GM23338 (cell line): ENCODE data around the gene FILIP1L. TPM values are rescaled to one million over a fixed set of nuclear protein-coding genes. Genes with fewer than 3 reads are reported as not detected.

Experiments
- ATAC-seq: fragments of 200-7000 bp; cut with Tn5 transposase; 3 replicates; pipeline ENCODE4 v1.9.1; 2020
- DNase-seq: peaks from one replicate; pipeline ENCODE4 v3.0.0-alpha.2; 2015; ENCODE audit warnings: low spot score
- H2AFZ ChIP-seq: fragments of 200-600 bp; sonication (generic); 2 replicates; pipeline ENCODE4 v1.8.0; 2016; ENCODE audit warnings: antibody characterized with exemption, mild to moderate bottlenecking, moderate library complexity
- H3F3A ChIP-seq: fragments of 200-600 bp; sonication (generic); replicated peaks from 2 replicates; pipeline ENCODE4 v1.8.0; 2017; ENCODE audit warnings: antibody characterized with exemption, mixed run types, low read depth
- H3K27ac ChIP-seq: fragments of 200-600 bp; sonication (generic); 2 replicates; pipeline ENCODE4 v1.6.1; 2016; ENCODE audit warnings: low read depth
- H3K27me3 ChIP-seq: fragments of 200-600 bp; sonication (generic); 2 replicates; pipeline ENCODE4 v1.8.0; 2016; ENCODE audit warnings: mild to moderate bottlenecking, mixed run types, moderate library complexity; ENCODE audit not compliant: insufficient read depth
- H3K36me3 ChIP-seq: fragments of 200-600 bp; sonication (generic); 2 replicates; pipeline ENCODE4 v1.8.0; 2016; ENCODE audit warnings: mild to moderate bottlenecking; ENCODE audit not compliant: insufficient read depth
- H3K4me1 ChIP-seq: fragments of 200-600 bp; sonication (generic); 2 replicates; pipeline ENCODE4 v1.8.0; 2016; ENCODE audit warnings: mild to moderate bottlenecking, moderate library complexity; ENCODE audit not compliant: insufficient read depth
- H3K4me2 ChIP-seq: fragments of 200-600 bp; sonication (generic); 2 replicates; pipeline ENCODE4 v1.7.1; 2017; ENCODE audit warnings: mixed run types
- H3K4me3 ChIP-seq: fragments of 200-600 bp; sonication (generic); 2 replicates; pipeline ENCODE4 v1.6.1; 2016; ENCODE audit warnings: mixed run types
- H3K79me2 ChIP-seq: fragments of 200-600 bp; sonication (generic); replicated peaks from 2 replicates; pipeline ENCODE4 v1.8.0; 2017; ENCODE audit warnings: mild to moderate bottlenecking; ENCODE audit not compliant: insufficient read depth
- H3K9me2 ChIP-seq: fragments of 200-600 bp; sonication (generic); 2 replicates; pipeline ENCODE4 v1.8.0; 2017; ENCODE audit not compliant: insufficient read depth
- H4K20me1 ChIP-seq: fragments of 200-600 bp; sonication (generic); replicated peaks from 2 replicates; pipeline ENCODE4 v1.8.0; 2017; ENCODE audit warnings: mild to moderate bottlenecking; ENCODE audit not compliant: insufficient read depth
- H3K27ac Mint-ChIP-seq: 2 replicates; pipeline ENCODE4 v1.8.0; 2020; ENCODE audit warnings: inconsistent platforms, mild to moderate bottlenecking, moderate library complexity, mixed read lengths
- H3K27me3 Mint-ChIP-seq: 3 replicates; pipeline ENCODE4 v1.8.0; 2022; ENCODE audit warnings: low read depth, mild to moderate bottlenecking, moderate library complexity, mixed read lengths, inconsistent platforms; ENCODE audit not compliant: insufficient read depth, poor library complexity
- H3K36me3 Mint-ChIP-seq: 3 replicates; pipeline ENCODE4 v1.8.0; 2021; ENCODE audit warnings: low read depth, mild to moderate bottlenecking, inconsistent platforms, moderate library complexity, mixed read lengths
- H3K4me1 Mint-ChIP-seq: 3 replicates; pipeline ENCODE4 v1.8.0; 2020; ENCODE audit warnings: mild to moderate bottlenecking, inconsistent platforms, mixed read lengths
- H3K4me3 Mint-ChIP-seq: 3 replicates; pipeline ENCODE4 v1.8.0; 2021; ENCODE audit warnings: moderate library complexity, mild to moderate bottlenecking, inconsistent platforms, mixed read lengths
- H3K9me3 Mint-ChIP-seq: 3 replicates; pipeline ENCODE4 v1.8.0; 2020; ENCODE audit warnings: moderate library complexity, mild to moderate bottlenecking, inconsistent platforms, mixed read lengths
- CREB1 ChIP-seq: fragments of 250-450 bp; sonication (Bioruptor Pico); IDR thresholded peaks from 2 replicates; pipeline ENCODE4 v1.5.0; 2020; ENCODE audit warnings: low read depth, mild to moderate bottlenecking, moderate library complexity
- CTCF ChIP-seq, 2 experiments: fragments of 200-600 bp in 1 of 2; sonication (generic) in 1 of 2; conservative IDR thresholded peaks; 2 replicates each; pipeline versions ENCODE4 v1.5.1 to v1.6.1; 2016 to 2017; ENCODE audit warnings: antibody characterized with exemption in 2 of 2, low read depth in 2 of 2, mild to moderate bottlenecking in 2 of 2, moderate library complexity in 1 of 2
- ETS1 ChIP-seq: IDR thresholded peaks from 2 replicates; pipeline ENCODE4 v1.6.1; 2016; ENCODE audit warnings: antibody characterized with exemption
- EZH2 ChIP-seq: fragments of 200-600 bp; sonication (generic); IDR thresholded peaks from one replicate; pipeline ENCODE4 v1.8.0; 2017; ENCODE audit warnings: antibody characterized with exemption, mild to moderate bottlenecking, low read depth; ENCODE audit not compliant: unreplicated experiment
- EZH2phosphoT487 ChIP-seq: fragments of 200-600 bp; sonication (generic); IDR thresholded peaks from one replicate; pipeline ENCODE4 v1.8.1; 2018; ENCODE audit warnings: antibody characterized with exemption; ENCODE audit not compliant: unreplicated experiment
- JUNB ChIP-seq: IDR thresholded peaks from one replicate; pipeline ENCODE4 v1.6.1; 2016; ENCODE audit warnings: antibody characterized with exemption; ENCODE audit not compliant: unreplicated experiment
- NANOG ChIP-seq: IDR thresholded peaks from 2 replicates; pipeline ENCODE4 v1.6.1; 2016; ENCODE audit warnings: antibody characterized with exemption, borderline replicate concordance
- POLR2AphosphoS5 ChIP-seq: IDR thresholded peaks from 2 replicates; pipeline ENCODE4 v1.6.1; 2016; ENCODE audit warnings: antibody characterized with exemption, low read depth
- STAT1 ChIP-seq: IDR thresholded peaks from one replicate; pipeline ENCODE4 v1.6.1; 2016; ENCODE audit warnings: antibody characterized with exemption; ENCODE audit not compliant: unreplicated experiment
- ZNF114 ChIP-seq: fragments of 250-450 bp; sonication (Bioruptor Pico); IDR thresholded peaks from 2 replicates; pipeline ENCODE4 v1.5.0; 2020; ENCODE audit warnings: mild to moderate bottlenecking, moderate library complexity
- ZNF331 ChIP-seq: fragments of 250-450 bp; sonication (Bioruptor Pico); IDR thresholded peaks from 2 replicates; pipeline ENCODE4 v1.5.0; 2020; ENCODE audit warnings: low read depth, mild to moderate bottlenecking, moderate library complexity
- polyA plus RNA-seq: library from polyadenylated mRNA; unstranded; fragments of >200 nt; fragmentation: Nextera tagmentation; extraction: Ambion mirVana; gene quantifications from 2 replicates; pipeline ENCODE4 v1.2.1, GENCODE V29; 2016
- total RNA-seq: library from RNA; depleted of rRNA; stranded (reverse); fragments of >200 nt; shearing (Covaris generic); gene quantifications from 2 replicates; pipeline ENCODE4 v1.2.3, GENCODE V29; 2014
- TF ChIP-seq, protein P1 (sequence below): fragments of 250-450 bp; sonication (Bioruptor Pico); IDR thresholded peaks from 2 replicates; pipeline ENCODE4 v1.5.0; 2020; ENCODE audit warnings: mild to moderate bottlenecking, moderate library complexity

The FILIP1L gene
- total and polyA plus RNA-seq, 2 experiments from 2014 or later = 1.6 TPM; not detected in 1

DNA sequence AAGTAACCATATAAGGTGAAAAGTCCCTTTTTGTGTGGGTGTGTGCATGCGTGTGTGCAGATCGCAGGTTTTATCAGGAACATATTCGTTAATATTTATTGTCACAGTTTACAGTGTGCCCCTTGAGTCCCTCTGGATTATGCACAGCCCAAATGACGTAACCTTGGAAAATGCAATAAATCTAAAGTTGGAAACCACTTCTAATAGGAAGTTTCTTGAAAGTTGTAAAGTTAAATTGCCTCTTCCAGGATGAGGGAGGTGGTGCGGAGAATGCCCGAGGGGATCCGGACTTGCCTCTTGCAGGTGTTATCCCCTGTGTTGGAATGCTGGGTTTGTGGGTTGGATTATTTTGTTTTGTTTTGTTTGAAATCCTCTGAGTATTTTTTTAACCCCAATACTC, 153.4 kb downstream of the FILIP1L start:
- TF ChIP-seq POLR2AphosphoS5 = no peak
- no peak overlapping the region for H3K4me3 ChIP-seq
- H3K9me2 ChIP-seq = no peaks in the 10 kb centered on the region
- no peaks in the 10 kb centered on the region for H3K36me3 ChIP-seq
- Mint-ChIP-seq H3K9me3 (no peaks in the 10 kb centered on the region), H3K36me3 (no peaks in the 10 kb centered on the region), H3K27me3 (peaks cover 2% of the 10 kb centered on the region), H3K4me1 (no peaks in the 10 kb centered on the region), H3K4me3 (no peak overlapping the region), H3K27ac (no peak overlapping the region)
- no peak overlapping the region for H2AFZ ChIP-seq
- no peaks in the 10 kb centered on the region for H3K27me3 ChIP-seq
- H4K20me1 ChIP-seq = no peaks in the 10 kb centered on the region
- no peak overlapping the region for H3K27ac ChIP-seq
- ATAC-seq (no peak), DNase-seq (no peak)
- H3K79me2 ChIP-seq = no peaks in the 10 kb centered on the region
- no peaks in the 10 kb centered on the region for H3K4me1 ChIP-seq
- H3K4me2 ChIP-seq = no peak overlapping the region
- H3F3A ChIP-seq = no peaks in the 10 kb centered on the region

GRCh38 chr3:99960123-99960878, 154.0 kb downstream of the FILIP1L start:
- no peaks in the 10 kb centered on the region for H3K36me3 Mint-ChIP-seq
- H3K4me3 Mint-ChIP-seq = no peak overlapping the region
- H3K4me1 Mint-ChIP-seq = no peaks in the 10 kb centered on the region
- TF ChIP-seq, protein P1, sequence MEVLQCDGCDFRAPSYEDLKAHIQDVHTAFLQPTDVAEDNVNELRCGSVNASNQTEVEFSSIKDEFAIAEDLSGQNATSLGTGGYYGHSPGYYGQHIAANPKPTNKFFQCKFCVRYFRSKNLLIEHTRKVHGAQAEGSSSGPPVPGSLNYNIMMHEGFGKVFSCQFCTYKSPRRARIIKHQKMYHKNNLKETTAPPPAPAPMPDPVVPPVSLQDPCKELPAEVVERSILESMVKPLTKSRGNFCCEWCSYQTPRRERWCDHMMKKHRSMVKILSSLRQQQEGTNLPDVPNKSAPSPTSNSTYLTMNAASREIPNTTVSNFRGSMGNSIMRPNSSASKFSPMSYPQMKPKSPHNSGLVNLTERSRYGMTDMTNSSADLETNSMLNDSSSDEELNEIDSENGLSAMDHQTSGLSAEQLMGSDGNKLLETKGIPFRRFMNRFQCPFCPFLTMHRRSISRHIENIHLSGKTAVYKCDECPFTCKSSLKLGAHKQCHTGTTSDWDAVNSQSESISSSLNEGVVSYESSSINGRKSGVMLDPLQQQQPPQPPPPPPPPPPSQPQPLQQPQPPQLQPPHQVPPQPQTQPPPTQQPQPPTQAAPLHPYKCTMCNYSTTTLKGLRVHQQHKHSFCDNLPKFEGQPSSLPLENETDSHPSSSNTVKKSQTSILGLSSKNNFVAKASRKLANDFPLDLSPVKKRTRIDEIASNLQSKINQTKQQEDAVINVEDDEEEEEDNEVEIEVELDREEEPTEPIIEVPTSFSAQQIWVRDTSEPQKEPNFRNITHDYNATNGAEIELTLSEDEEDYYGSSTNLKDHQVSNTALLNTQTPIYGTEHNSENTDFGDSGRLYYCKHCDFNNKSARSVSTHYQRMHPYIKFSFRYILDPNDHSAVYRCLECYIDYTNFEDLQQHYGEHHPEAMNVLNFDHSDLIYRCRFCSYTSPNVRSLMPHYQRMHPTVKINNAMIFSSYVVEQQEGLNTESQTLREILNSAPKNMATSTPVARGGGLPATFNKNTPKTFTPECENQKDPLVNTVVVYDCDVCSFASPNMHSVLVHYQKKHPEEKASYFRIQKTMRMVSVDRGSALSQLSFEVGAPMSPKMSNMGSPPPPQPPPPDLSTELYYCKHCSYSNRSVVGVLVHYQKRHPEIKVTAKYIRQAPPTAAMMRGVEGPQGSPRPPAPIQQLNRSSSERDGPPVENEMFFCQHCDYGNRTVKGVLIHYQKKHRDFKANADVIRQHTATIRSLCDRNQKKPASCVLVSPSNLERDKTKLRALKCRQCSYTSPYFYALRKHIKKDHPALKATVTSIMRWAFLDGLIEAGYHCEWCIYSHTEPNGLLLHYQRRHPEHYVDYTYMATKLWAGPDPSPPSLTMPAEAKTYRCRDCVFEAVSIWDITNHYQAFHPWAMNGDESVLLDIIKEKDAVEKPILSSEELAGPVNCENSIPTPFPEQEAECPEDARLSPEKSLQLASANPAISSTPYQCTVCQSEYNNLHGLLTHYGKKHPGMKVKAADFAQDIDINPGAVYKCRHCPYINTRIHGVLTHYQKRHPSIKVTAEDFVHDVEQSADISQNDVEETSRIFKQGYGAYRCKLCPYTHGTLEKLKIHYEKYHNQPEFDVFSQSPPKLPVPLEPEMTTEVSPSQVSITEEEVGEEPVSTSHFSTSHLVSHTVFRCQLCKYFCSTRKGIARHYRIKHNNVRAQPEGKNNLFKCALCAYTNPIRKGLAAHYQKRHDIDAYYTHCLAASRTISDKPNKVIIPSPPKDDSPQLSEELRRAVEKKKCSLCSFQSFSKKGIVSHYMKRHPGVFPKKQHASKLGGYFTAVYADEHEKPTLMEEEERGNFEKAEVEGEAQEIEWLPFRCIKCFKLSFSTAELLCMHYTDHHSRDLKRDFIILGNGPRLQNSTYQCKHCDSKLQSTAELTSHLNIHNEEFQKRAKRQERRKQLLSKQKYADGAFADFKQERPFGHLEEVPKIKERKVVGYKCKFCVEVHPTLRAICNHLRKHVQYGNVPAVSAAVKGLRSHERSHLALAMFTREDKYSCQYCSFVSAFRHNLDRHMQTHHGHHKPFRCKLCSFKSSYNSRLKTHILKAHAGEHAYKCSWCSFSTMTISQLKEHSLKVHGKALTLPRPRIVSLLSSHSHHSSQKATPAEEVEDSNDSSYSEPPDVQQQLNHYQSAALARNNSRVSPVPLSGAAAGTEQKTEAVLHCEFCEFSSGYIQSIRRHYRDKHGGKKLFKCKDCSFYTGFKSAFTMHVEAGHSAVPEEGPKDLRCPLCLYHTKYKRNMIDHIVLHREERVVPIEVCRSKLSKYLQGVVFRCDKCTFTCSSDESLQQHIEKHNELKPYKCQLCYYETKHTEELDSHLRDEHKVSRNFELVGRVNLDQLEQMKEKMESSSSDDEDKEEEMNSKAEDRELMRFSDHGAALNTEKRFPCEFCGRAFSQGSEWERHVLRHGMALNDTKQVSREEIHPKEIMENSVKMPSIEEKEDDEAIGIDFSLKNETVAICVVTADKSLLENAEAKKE (CRISPR knock-in tag) = no peak
- no peak for TF ChIP-seq CREB1 (CRISPR knock-in tag)
- no peak for TF ChIP-seq ZNF114 (CRISPR knock-in tag)
- no peak for TF ChIP-seq JUNB
- no peak for TF ChIP-seq EZH2phosphoT487
- no peak for TF ChIP-seq CTCF (conservative IDR thresholded peaks at IDR 0.05; ENCODE audit: low read depth in 2 of 2)
- TF ChIP-seq ZNF331 (CRISPR knock-in tag) = no peak
- no peak for TF ChIP-seq POLR2AphosphoS5
- no peak for TF ChIP-seq EZH2
- TF ChIP-seq STAT1 = no peak
- TF ChIP-seq NANOG = no peak
- no peak for TF ChIP-seq ETS1

More at GRCh38 chr3:99960123-99960878, 154.0 kb downstream of the FILIP1L start:
- H3K4me1 ChIP-seq = no peaks in the 10 kb centered on the region
- no peaks in the 10 kb centered on the region for H4K20me1 ChIP-seq
- no peak overlapping the region for H2AFZ ChIP-seq
- H3K4me2 ChIP-seq = no peak overlapping the region
- no peaks in the 10 kb centered on the region for H3F3A ChIP-seq
- H3K27ac ChIP-seq = no peak overlapping the region
- no peak for ATAC-seq
- Mint-ChIP-seq H3K27me3 (no peaks in the 10 kb centered on the region), H3K9me3 (no peaks in the 10 kb centered on the region), H3K27ac (no peak overlapping the region)
- no peaks in the 10 kb centered on the region for H3K27me3 ChIP-seq
- H3K36me3 ChIP-seq = no peaks in the 10 kb centered on the region
- H3K4me3 ChIP-seq = no peak overlapping the region
- no peaks in the 10 kb centered on the region for H3K79me2 ChIP-seq
- H3K9me2 ChIP-seq = no peaks in the 10 kb centered on the region
- DNase-seq = no peak
